ENCODE measurements around the gene KMT2B.

DNA sequence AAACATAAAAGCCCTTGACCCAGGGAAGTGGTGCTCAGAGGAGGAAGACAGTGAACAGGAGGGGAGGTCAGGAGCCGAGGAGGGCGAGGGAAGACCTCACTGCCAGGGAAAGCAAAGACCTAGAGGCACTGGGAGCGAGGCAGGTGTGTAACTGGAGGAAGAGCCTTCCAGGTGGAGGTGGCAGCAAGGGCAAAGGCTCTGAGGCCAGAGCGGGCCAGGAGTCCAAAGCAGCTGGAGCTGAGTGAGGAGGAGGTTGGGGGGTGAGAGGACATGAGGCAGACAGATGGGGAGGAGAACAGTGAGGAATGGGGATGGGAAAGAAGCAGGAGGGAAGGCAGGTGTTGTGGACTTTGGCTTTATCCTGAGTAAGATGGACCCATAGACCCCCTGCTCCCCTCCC, 47.8 kb upstream of the KMT2B start:
- no peak for TF ChIP-seq POLR2A (IDR thresholded peaks at IDR 0.05)
- TF ChIP-seq, protein P1, sequence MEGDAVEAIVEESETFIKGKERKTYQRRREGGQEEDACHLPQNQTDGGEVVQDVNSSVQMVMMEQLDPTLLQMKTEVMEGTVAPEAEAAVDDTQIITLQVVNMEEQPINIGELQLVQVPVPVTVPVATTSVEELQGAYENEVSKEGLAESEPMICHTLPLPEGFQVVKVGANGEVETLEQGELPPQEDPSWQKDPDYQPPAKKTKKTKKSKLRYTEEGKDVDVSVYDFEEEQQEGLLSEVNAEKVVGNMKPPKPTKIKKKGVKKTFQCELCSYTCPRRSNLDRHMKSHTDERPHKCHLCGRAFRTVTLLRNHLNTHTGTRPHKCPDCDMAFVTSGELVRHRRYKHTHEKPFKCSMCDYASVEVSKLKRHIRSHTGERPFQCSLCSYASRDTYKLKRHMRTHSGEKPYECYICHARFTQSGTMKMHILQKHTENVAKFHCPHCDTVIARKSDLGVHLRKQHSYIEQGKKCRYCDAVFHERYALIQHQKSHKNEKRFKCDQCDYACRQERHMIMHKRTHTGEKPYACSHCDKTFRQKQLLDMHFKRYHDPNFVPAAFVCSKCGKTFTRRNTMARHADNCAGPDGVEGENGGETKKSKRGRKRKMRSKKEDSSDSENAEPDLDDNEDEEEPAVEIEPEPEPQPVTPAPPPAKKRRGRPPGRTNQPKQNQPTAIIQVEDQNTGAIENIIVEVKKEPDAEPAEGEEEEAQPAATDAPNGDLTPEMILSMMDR (IDR thresholded peaks at IDR 0.05) = no peak
